Spleen (tissue), 11 donors: Measurements from ENCODE around the gene CYP27C1. TPM values are rescaled to one million over a fixed set of nuclear protein-coding genes. Genes with fewer than 3 reads are reported as not detected.

Source experiments
- DNase-seq: peaks from one replicate; pipeline ENCODE4 v3.0.0-alpha.2; 2020
- H3K27ac ChIP-seq, 8 donors: fragments of 200-600 bp; sonication (generic) in 7 of 8; 1 replicate in 4 of 8; 2 replicates in 4 of 8; pipeline versions ENCODE4 v1.5.0 to v1.8.0; 2016 to 2021; ENCODE audit warnings: inconsistent platforms in 4 of 8, mild to moderate bottlenecking in 4 of 8, moderate library complexity in 1 of 8
- H3K27me3 ChIP-seq, 7 donors: fragments of 200-600 bp; sonication (generic) in 6 of 7; replicated peaks in 1 of 7; 1 replicate in 4 of 7; 2 replicates in 3 of 7; pipeline versions ENCODE4 v1.5.0 to v1.8.0; 2016 to 2021; ENCODE audit warnings: inconsistent platforms in 3 of 7, mild to moderate bottlenecking in 1 of 7
- H3K36me3 ChIP-seq, 6 donors: fragments of 200-600 bp; sonication (generic) in 5 of 6; 1 replicate in 4 of 6; 2 replicates in 2 of 6; pipeline versions ENCODE4 v1.5.0 to v1.8.0; 2016 to 2021; ENCODE audit warnings: inconsistent platforms in 2 of 6
- H3K4me1 ChIP-seq, 6 donors: fragments of 200-600 bp; sonication (generic) in 5 of 6; 1 replicate in 3 of 6; 2 replicates in 3 of 6; pipeline versions ENCODE4 v1.5.0 to v1.8.0; 2016 to 2021; ENCODE audit warnings: inconsistent platforms in 3 of 6
- H3K4me3 ChIP-seq, 8 donors: fragments of 200-600 bp; sonication (generic) in 7 of 8; 1 replicate in 4 of 8; 2 replicates in 4 of 8; pipeline versions ENCODE4 v1.5.0 to v1.8.0; 2016 to 2021; ENCODE audit warnings: inconsistent platforms in 4 of 8, mild to moderate bottlenecking in 4 of 8, moderate library complexity in 2 of 8
- H3K9me3 ChIP-seq, 8 donors: fragments of 200-600 bp; sonication (generic) in 7 of 8; 1 replicate in 4 of 8; 2 replicates in 4 of 8; pipeline versions ENCODE4 v1.5.0 to v1.8.0; 2016 to 2021; ENCODE audit warnings: inconsistent platforms in 4 of 8
- POLR2A ChIP-seq, 3 donors: fragments of 450-650 bp; IDR thresholded peaks; one replicate each; pipeline ENCODE4 v1.5.1; 2017; ENCODE audit warnings: antibody characterized with exemption in 3 of 3, mild to moderate bottlenecking in 1 of 3
- POLR2AphosphoS5 ChIP-seq, 3 donors: sonication (generic); formaldehyde crosslinking; IDR thresholded peaks; one replicate each; pipeline ENCODE4 v1.5.1; 2017; ENCODE audit warnings: antibody characterized with exemption in 3 of 3
- WGBS, 5 donors: extraction: QIAGEN DNeasy Blood & Tissue Kit in 3 of 5; methylation state at CpG; one replicate each; pipeline versions ENCODE4 v1.1.5 to v1.1.7; 2013 to 2018; 5-methylcytosine and 5-hydroxymethylcytosine counted together
- intact Hi-C: fragments of 100-400 bp; cut with DNase I; formaldehyde crosslinking; loops from one replicate; pipeline ENCODE4 v1.15.0; 2023; ENCODE audit warnings: low total_unique reads
- polyA plus RNA-seq, 3 donors: library from polyadenylated mRNA; stranded (reverse); fragments of 200-250 nt; gene quantifications; one replicate each; pipeline ENCODE4 v1.2.1, GENCODE V29; 2013
- total RNA-seq, 7 donors: library from RNA; depleted of rRNA in 3 of 7; stranded (reverse); fragments of >200 nt in 3 of 7; fragmentation: NEBNext Ultra II Directional in 4 of 7; extraction: Animal tissue kit (Norgen Biotek cat#: 25700) in 4 of 7; gene quantifications; one replicate each; pipeline versions ENCODE4 v1.1.0 to v1.2.1, GENCODE V29; 2016 to 2021
- TF ChIP-seq, protein P1 (sequence below), 11 experiments: fragments of 200-600 bp in 7 of 11; fragments of 450-650 bp in 4 of 11; sonication (generic) in 4 of 11; IDR thresholded peaks in 8 of 11; conservative IDR thresholded peaks in 3 of 11; 1 replicate in 7 of 11; 2 replicates in 4 of 11; pipeline versions ENCODE4 v1.4.0 to v1.8.0; 2016 to 2021; ENCODE audit warnings: antibody characterized with exemption in 11 of 11, inconsistent platforms in 4 of 11, mild to moderate bottlenecking in 1 of 11
- donor health status: healthy with polysubstance abuse.
- donor health status: DM: no; HTN: no; CAD: no; lungs with moderate emphysema.
- donor health status: DM: no; HTN: no; CAD: no.
- donor health status: Bipolar disorder and iron deficiency.
- donor health status: healthy.
- donor health status: DM: no; HTN: no; CAD: no.
- donor health status: DM: yes; HTN: yes; CAD: no.

The CYP27C1 gene
- total and polyA plus RNA-seq, 10 donors: 0.07 to 0.36 (median 0.21) TPM; not detected in 2

GRCh38 chr2:127143841-127144782, 76.0 kb downstream of the CYP27C1 start:
- Histone ChIP-seq H3K9me3 (no peaks in the 10 kb centered on the region), H3K4me3 (no peak overlapping the region), H3K36me3 (no peaks in the 10 kb centered on the region), H3K27ac (peak overlapping the region; percentile 50 to 79 (median 70)), H3K4me1 (peaks cover 11 to 28% (median 25%) of the 10 kb centered on the region in 6 donors), H3K27me3 (no peaks in the 10 kb centered on the region)
- 54 to 70% (median 61%) methylated on average over 11 of the region's 11 CpGs for WGBS, 5 donors
- intact Hi-C loops: no loop called here
- DNase-seq: no peak
- TF ChIP-seq, protein P1, sequence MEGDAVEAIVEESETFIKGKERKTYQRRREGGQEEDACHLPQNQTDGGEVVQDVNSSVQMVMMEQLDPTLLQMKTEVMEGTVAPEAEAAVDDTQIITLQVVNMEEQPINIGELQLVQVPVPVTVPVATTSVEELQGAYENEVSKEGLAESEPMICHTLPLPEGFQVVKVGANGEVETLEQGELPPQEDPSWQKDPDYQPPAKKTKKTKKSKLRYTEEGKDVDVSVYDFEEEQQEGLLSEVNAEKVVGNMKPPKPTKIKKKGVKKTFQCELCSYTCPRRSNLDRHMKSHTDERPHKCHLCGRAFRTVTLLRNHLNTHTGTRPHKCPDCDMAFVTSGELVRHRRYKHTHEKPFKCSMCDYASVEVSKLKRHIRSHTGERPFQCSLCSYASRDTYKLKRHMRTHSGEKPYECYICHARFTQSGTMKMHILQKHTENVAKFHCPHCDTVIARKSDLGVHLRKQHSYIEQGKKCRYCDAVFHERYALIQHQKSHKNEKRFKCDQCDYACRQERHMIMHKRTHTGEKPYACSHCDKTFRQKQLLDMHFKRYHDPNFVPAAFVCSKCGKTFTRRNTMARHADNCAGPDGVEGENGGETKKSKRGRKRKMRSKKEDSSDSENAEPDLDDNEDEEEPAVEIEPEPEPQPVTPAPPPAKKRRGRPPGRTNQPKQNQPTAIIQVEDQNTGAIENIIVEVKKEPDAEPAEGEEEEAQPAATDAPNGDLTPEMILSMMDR (IDR thresholded peaks at IDR 0.05 in 8 of 11, conservative IDR thresholded peaks at IDR 0.05 in 3 of 11): no peak
- TF ChIP-seq POLR2AphosphoS5 (IDR thresholded peaks at IDR 0.05) (peak in 1 of 3 donors; percentile 52), POLR2A (IDR thresholded peaks at IDR 0.05) (no peak)

DNA sequence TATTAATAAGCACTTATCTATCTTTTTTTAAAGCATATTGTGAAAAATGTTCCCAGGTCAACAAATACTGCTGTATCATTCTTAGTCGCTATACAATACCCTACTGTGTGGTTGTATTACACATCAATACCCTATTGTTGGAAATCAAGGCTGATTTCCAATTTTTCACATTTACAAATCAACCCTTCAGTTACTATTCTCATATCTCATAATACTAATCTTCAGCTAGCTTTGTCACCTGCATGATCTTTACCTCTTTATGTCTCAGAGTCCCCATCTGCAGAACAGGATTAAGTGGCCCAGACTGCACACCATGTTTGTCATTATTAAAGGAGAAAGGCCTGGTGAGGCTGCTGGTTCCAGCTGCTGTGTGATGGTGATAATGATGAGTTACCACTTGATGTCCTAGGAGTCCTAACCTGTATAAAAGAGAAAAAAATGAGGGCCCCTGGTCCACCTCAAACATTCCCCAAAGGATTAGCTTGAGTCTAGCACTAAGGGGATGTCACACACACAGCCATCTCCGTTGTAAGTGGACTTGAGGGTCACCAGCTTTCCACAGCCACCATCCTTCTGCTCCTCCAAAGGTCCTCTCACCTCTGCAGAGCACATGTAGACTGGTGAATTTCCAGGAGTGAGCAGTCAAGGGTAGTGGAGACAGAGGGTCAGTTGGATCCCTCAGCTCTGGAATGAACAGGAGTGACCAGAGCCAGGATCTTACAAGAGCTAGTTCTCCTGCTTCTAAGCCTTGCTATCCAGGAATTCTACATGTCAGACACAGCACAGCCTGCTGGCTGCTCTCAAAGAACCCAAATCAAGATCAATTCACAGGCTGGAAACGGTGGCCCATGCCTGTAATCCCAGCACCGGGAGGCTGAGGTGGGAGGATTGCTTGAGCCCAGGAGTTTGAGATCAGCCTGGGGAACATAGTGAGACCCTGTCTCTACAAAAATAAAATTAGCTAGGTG, 77.2 kb downstream of the CYP27C1 start:
- no peaks in the 10 kb centered on the region for H3K9me3 ChIP-seq
- DNase-seq: no peak
- H3K4me1 ChIP-seq: peaks cover 11 to 28% (median 25%) of the 10 kb centered on the region in 6 donors
- intact Hi-C loops: no loop called here
- H3K27me3 ChIP-seq: no peaks in the 10 kb centered on the region
- no peak overlapping the region for H3K4me3 ChIP-seq
- H3K36me3 ChIP-seq: no peaks in the 10 kb centered on the region
- peak overlapping the region; percentile 50 to 79 (median 70) for H3K27ac ChIP-seq
- TF ChIP-seq POLR2AphosphoS5 (IDR thresholded peaks at IDR 0.05) (no peak), POLR2A (IDR thresholded peaks at IDR 0.05) (no peak)
- TF ChIP-seq, protein P1 (IDR thresholded peaks at IDR 0.05 in 8 of 11, conservative IDR thresholded peaks at IDR 0.05 in 3 of 11): no peak
- WGBS, 5 donors: 86 to 94% (median 90%) methylated on average over 4 of the region's 4 CpGs

DNA sequence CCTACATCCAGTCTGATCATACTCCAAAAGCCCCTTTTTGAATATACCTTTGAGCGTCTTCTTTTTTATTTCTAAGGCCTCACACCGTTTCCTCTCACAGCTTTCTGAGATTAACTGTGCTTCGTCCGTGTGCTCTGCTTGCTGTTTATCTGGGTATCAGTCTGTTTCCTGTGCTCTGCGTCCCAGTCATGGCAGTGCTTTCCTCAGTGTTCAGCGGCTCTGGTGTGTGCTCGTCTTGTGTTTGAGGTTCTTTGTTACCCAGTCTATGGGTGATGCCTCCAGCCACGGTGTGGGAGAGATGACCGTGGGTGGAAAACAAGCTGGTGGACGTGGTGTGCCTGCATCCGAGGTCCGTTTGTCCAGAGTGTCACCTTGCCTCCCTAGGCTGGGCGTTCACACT, 79.6 kb downstream of the CYP27C1 start:
- TF ChIP-seq POLR2A (IDR thresholded peaks at IDR 0.05): no peak
- intact Hi-C loops: no loop called here
- 63 to 70% (median 67%) methylated on average over 13 of the region's 13 CpGs for WGBS, 5 donors

DNA sequence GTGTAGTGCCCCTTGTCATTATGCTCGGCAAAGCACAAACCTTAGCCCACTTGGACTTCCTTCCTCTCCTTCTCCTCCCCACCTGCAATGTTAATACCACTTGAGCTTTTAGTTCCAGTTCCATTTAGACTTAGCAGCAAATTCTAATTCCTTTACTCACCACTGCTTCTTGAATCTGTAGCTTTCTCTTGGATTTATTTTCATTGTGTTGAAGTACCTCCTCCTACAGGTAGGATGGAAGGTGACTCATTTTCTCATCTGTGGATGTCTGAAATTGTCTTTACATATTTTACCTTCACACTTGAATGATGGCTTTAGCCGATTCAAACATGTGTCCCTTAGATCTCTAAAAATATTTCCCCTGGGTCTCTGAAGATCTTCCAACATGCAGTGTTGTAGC, 80.3 kb downstream of the CYP27C1 start:
- H3K4me1 ChIP-seq: peaks cover 11 to 35% (median 17%) of the 10 kb centered on the region in 6 donors
- TF ChIP-seq POLR2A (IDR thresholded peaks at IDR 0.05) (no peak), POLR2AphosphoS5 (IDR thresholded peaks at IDR 0.05) (no peak)
- TF ChIP-seq, protein P1 (IDR thresholded peaks at IDR 0.05 in 8 of 11, conservative IDR thresholded peaks at IDR 0.05 in 3 of 11): no peak
- H3K4me3 ChIP-seq: no peak overlapping the region
- H3K27ac ChIP-seq: no peak overlapping the region
- no peaks in the 10 kb centered on the region for H3K9me3 ChIP-seq
- intact Hi-C loops: no loop called here
- DNase-seq: no peak
- no peaks in the 10 kb centered on the region for H3K36me3 ChIP-seq
- no peaks in the 10 kb centered on the region for H3K27me3 ChIP-seq
- WGBS, 5 donors: 43 to 51% (median 46%) methylated on average over 2 of the region's 2 CpGs

More for the DNA sequence above, 79.6 kb downstream of the CYP27C1 start:
- H3K4me1 ChIP-seq: peaks cover 11 to 35% (median 24%) of the 10 kb centered on the region in 6 donors
- H3K27me3 ChIP-seq: no peaks in the 10 kb centered on the region
- H3K9me3 ChIP-seq: no peaks in the 10 kb centered on the region
- no peak overlapping the region for H3K27ac ChIP-seq
- no peak for DNase-seq
- no peak overlapping the region for H3K4me3 ChIP-seq
- no peaks in the 10 kb centered on the region for H3K36me3 ChIP-seq
